WERI-Rb-1 (cell line): Measurements from ENCODE around the gene GPR183.
"Not testable (repeated sequence)": the region's sequence is repeated elsewhere in the genome, so short reads cannot be mapped to it uniquely, and the experiment has no call there.

ENCODE experiments used
- DNase-seq: peaks from one replicate; pipeline ENCODE4 v3.0.0-alpha.2; 2020
- H3K27ac ChIP-seq: fragments of 250-450 bp; sonication (Bioruptor Pico); 2 replicates; pipeline ENCODE4 v1.5.1; 2020; ENCODE audit warnings: mild to moderate bottlenecking, moderate library complexity
- H3K27me3 ChIP-seq: fragments of 250-450 bp; sonication (Bioruptor Pico); 2 replicates; pipeline ENCODE4 v1.5.1; 2021; ENCODE audit warnings: mild to moderate bottlenecking, low read depth, moderate library complexity; ENCODE audit not compliant: insufficient read depth, severe bottlenecking
- H3K36me3 ChIP-seq: fragments of 250-450 bp; sonication (Bioruptor Pico); 2 replicates; pipeline ENCODE4 v1.5.1; 2020; ENCODE audit warnings: mild to moderate bottlenecking, moderate library complexity
- H3K4me3 ChIP-seq: 2 replicates; pipeline ENCODE4 v1.5.1; 2011; ENCODE audit warnings: low read depth, mild to moderate bottlenecking, control low read depth, low read length
- H3K9me3 ChIP-seq: fragments of 250-450 bp; sonication (Bioruptor Pico); 2 replicates; pipeline ENCODE4 v1.5.1; 2021; ENCODE audit warnings: mild to moderate bottlenecking, moderate library complexity; ENCODE audit not compliant: severe bottlenecking
- CTCF ChIP-seq: IDR thresholded peaks from 2 replicates; pipeline ENCODE4 v1.5.1; 2011; ENCODE audit warnings: low read depth, mild to moderate bottlenecking, control low read depth, inconsistent platforms, low read length

The GPR183 gene

GRCh38 chr13:99250982-99251825 is 56.0 kb downstream of the GPR183 start:
- DNase-seq: no peak
- Histone ChIP-seq H3K4me3 (no peak overlapping the region), H3K9me3 (no peaks in the 10 kb centered on the region), H3K27me3 (no peaks in the 10 kb centered on the region), H3K36me3 (peaks cover 54% of the 10 kb centered on the region), H3K27ac (no peak overlapping the region)
- no peak for TF ChIP-seq CTCF

- not testable (repeated sequence) for DNase-seq, H3K9me3 ChIP-seq, H3K27ac ChIP-seq, H3K27me3 ChIP-seq, H3K4me3 ChIP-seq
- H3K36me3 ChIP-seq: peaks cover 57% of the 10 kb centered on the region
These were observed 57.6 kb downstream of the GPR183 start for GRCh38 chr13:99249606-99250005.

GRCh38 chr13:99249178-99249577 is 58.0 kb downstream of the GPR183 start:
- peaks cover 57% of the 10 kb centered on the region for H3K36me3 ChIP-seq
- DNase-seq, H3K27me3 ChIP-seq, H3K27ac ChIP-seq, H3K4me3 ChIP-seq, H3K9me3 ChIP-seq: not testable (repeated sequence)

- DNase-seq: no peak
- Histone ChIP-seq H3K4me3 (no peak overlapping the region), H3K9me3 (no peaks in the 10 kb centered on the region), H3K27ac (no peak overlapping the region), H3K27me3 (no peaks in the 10 kb centered on the region), H3K36me3 (peaks cover 41% of the 10 kb centered on the region)
- TF ChIP-seq CTCF: no peak
These were observed 61.1 kb downstream of the GPR183 start for GRCh38 chr13:99246100-99246499.
